Adrenal gland (tissue), 12 donors: ENCODE measurements around the gene PTPRC. TPM values are rescaled to one million over a fixed set of nuclear protein-coding genes. Genes with fewer than 3 reads are reported as not detected.

Source experiments
- DNase-seq, 7 donors: peaks; one replicate each; pipeline ENCODE4 v3.0.0-alpha.2; 2019 to 2020
- H3K27ac ChIP-seq, 5 donors: fragments of 200-600 bp; sonication (generic) in 4 of 5; 1 replicate in 3 of 5; 2 replicates in 2 of 5; pipeline versions ENCODE4 v1.5.1 to v1.8.0; 2016 to 2020; ENCODE audit warnings: mild to moderate bottlenecking in 1 of 5
- H3K27me3 ChIP-seq: fragments of 200-600 bp; 2 replicates; pipeline ENCODE4 v1.8.0; 2021
- H3K36me3 ChIP-seq, 2 donors: fragments of 200-600 bp; replicated peaks in 1 of 2; 1 replicate in 1 of 2; 2 replicates in 1 of 2; pipeline versions ENCODE4 v1.5.1 to v1.8.0; 2018 to 2022
- H3K4me1 ChIP-seq, 2 donors: fragments of 200-600 bp; replicated peaks in 1 of 2; 1 replicate in 1 of 2; 2 replicates in 1 of 2; pipeline versions ENCODE4 v1.5.1 to v1.8.0; 2018 to 2021
- H3K4me3 ChIP-seq, 4 donors: fragments of 200-600 bp; sonication (generic) in 3 of 4; one replicate each; pipeline ENCODE4 v1.5.1; 2016 to 2018
- H3K9me3 ChIP-seq, 3 donors: fragments of 200-600 bp; sonication (generic) in 1 of 3; replicated peaks in 1 of 3; 1 replicate in 2 of 3; 2 replicates in 1 of 3; pipeline versions ENCODE4 v1.5.1 to v1.8.0; 2016 to 2021
- CTCF ChIP-seq, 6 experiments: fragments of 450-650 bp in 4 of 6; fragments of 200-600 bp in 2 of 6; sonication (generic) in 1 of 6; IDR thresholded peaks; 1 replicate in 5 of 6; 2 replicates in 1 of 6; pipeline versions ENCODE4 v1.5.1 to v1.8.0; 2016 to 2021; ENCODE audit warnings: antibody characterized with exemption in 6 of 6, mild to moderate bottlenecking in 2 of 6, moderate library complexity in 1 of 6
- POLR2A ChIP-seq, 2 donors: fragments of 450-650 bp; IDR thresholded peaks; one replicate each; pipeline ENCODE4 v1.6.1; 2017; ENCODE audit warnings: antibody characterized with exemption in 2 of 2, mild to moderate bottlenecking in 2 of 2, moderate library complexity in 1 of 2
- WGBS, 4 donors: extraction: QIAGEN DNeasy Blood & Tissue Kit in 2 of 4; methylation state at CpG; one replicate each; pipeline versions ENCODE4 v1.1.5 to v1.1.7; 2013 to 2017; 5-methylcytosine and 5-hydroxymethylcytosine counted together
- intact Hi-C, 2 donors: fragments of 100-400 bp; cut with DNase I; formaldehyde crosslinking; loops; one replicate each; pipeline versions ENCODE4 v1.14.1 to v1.15.0; 2022 to 2023
- polyA plus RNA-seq, 3 donors: library from polyadenylated mRNA; stranded (reverse); fragments of 200-250 nt in 2 of 3; fragments of 350-450 nt in 1 of 3; fragmentation: Illumina TruSeq in 1 of 3; extraction: RNeasy Lipid Tissue Mini Kit (QIAGEN cat#74804) in 1 of 3; gene quantifications; one replicate each; pipeline ENCODE4 v1.2.3, GENCODE V29; 2013 to 2014
- total RNA-seq, 9 donors: library from RNA; depleted of rRNA in 4 of 9; stranded (reverse); fragments of >200 nt in 4 of 9; fragments of 120-200 nt in 1 of 9; fragmentation: NEBNext Ultra II Directional in 1 of 9; extraction: Animal tissue kit (Norgen Biotek cat#: 25700) in 1 of 9; gene quantifications; one replicate each; pipeline versions ENCODE4 v1.1.0 to v1.2.4, GENCODE V29; 2013 to 2023
- donor health status: healthy with polysubstance abuse.
- donor health status: Bipolar disorder and iron deficiency.
- donor health status: DM: yes; HTN: yes; CAD: no.
- donor health status: DM: no; HTN: no; CAD: no.
- donor health status: DM: no; HTN: no; CAD: no.
- donor health status: DM: yes; HTN: yes; CAD: no.

The PTPRC gene
- total and polyA plus RNA-seq, 12 donors = 2.5 to 33.0 (median 15.2) TPM

- 83 to 88% (median 84%) methylated on average over 2 of the region's 2 CpGs for WGBS, 4 donors
- H3K4me1 ChIP-seq = no peaks in the 10 kb centered on the region
- intact Hi-C loops = no loop called here
- no peak overlapping the region for H3K4me3 ChIP-seq
- no peaks in the 10 kb centered on the region for H3K36me3 ChIP-seq
- H3K9me3 ChIP-seq = no peaks in the 10 kb centered on the region
- H3K27me3 ChIP-seq = no peaks in the 10 kb centered on the region
- TF ChIP-seq POLR2A (IDR thresholded peaks at IDR 0.05) (no peak), CTCF (IDR thresholded peaks at IDR 0.05) (no peak)
- no peak overlapping the region for H3K27ac ChIP-seq
- no peak for DNase-seq
Measured at GRCh38 chr1:198601936-198602889, 36.6 kb upstream of the PTPRC start.

- TF ChIP-seq CTCF (IDR thresholded peaks at IDR 0.05) (no peak), POLR2A (IDR thresholded peaks at IDR 0.05) (no peak)
- intact Hi-C loops = no loop called here
Measured at GRCh38 chr1:198604975-198605374, 33.9 kb upstream of the PTPRC start.

GRCh38 chr1:198605406-198605805, 33.4 kb upstream of the PTPRC start:
- 53 to 79% (median 73%) methylated on average over 4 of the region's 4 CpGs for WGBS, 4 donors
- no peaks in the 10 kb centered on the region for H3K9me3 ChIP-seq
- H3K4me3 ChIP-seq = no peak overlapping the region
- H3K27me3 ChIP-seq = no peaks in the 10 kb centered on the region
- no peaks in the 10 kb centered on the region for H3K36me3 ChIP-seq
- no peak for TF ChIP-seq CTCF (IDR thresholded peaks at IDR 0.05)
- no peak for TF ChIP-seq POLR2A (IDR thresholded peaks at IDR 0.05)
- H3K27ac ChIP-seq = no peak overlapping the region
- DNase-seq = no peak
- intact Hi-C loops = no loop called here
- no peaks in the 10 kb centered on the region for H3K4me1 ChIP-seq

More at GRCh38 chr1:198604975-198605374, 33.9 kb upstream of the PTPRC start:
- Histone ChIP-seq H3K4me3 (no peak overlapping the region), H3K9me3 (no peaks in the 10 kb centered on the region), H3K27ac (no peak overlapping the region), H3K4me1 (no peaks in the 10 kb centered on the region), H3K36me3 (no peaks in the 10 kb centered on the region), H3K27me3 (no peaks in the 10 kb centered on the region)
- WGBS, 4 donors = 51 to 69% (median 58%) methylated on average over 1 of the region's 1 CpG
- DNase-seq = no peak

- WGBS, 4 donors = 38 to 62% (median 43%) methylated on average over 3 of the region's 3 CpGs
- Histone ChIP-seq H3K36me3 (no peaks in the 10 kb centered on the region), H3K4me3 (no peak overlapping the region), H3K4me1 (no peaks in the 10 kb centered on the region), H3K27ac (no peak overlapping the region), H3K9me3 (no peaks in the 10 kb centered on the region), H3K27me3 (no peaks in the 10 kb centered on the region)
- intact Hi-C loops = no loop called here
- TF ChIP-seq CTCF (IDR thresholded peaks at IDR 0.05) = no peak
- TF ChIP-seq POLR2A (IDR thresholded peaks at IDR 0.05) = no peak
- no peak for DNase-seq
Measured at GRCh38 chr1:198606020-198606438, 32.8 kb upstream of the PTPRC start.
